GM21825 (cell line): ENCODE measurements around the gene AOC2.
"Not testable (repeated sequence)": the region's sequence is repeated elsewhere in the genome, so short reads cannot be mapped to it uniquely, and the experiment has no call there.

Experiments
- ATAC-seq: cut with Tn5 transposase; IDR thresholded peaks from one replicate; pipeline ENCODE4 v1.9.1; 2021; ENCODE audit warnings: mild to moderate bottlenecking, moderate library complexity; ENCODE audit not compliant: unreplicated experiment

The AOC2 gene

DNA sequence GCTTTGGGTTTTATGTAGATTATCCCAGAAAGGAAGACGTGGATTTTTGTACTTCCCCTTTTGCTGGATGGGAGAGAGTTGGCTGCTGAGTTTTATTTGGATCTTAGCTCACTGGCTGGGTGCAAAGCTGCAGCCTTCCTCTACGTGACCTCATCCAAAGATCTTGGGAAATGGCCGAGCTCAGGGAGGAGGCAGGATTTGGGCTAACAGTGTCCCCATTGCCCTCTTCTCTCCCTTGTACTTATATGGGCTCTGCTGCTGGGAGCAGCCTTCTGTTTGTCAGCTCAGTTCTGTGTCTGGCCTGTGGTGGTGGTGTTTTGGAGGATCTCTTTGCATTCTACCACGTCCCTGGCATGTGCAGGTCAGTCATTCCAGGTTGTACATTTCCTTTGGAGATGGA lies 8.6 kb downstream of the AOC2 start:
- ATAC-seq, result no peak

DNA sequence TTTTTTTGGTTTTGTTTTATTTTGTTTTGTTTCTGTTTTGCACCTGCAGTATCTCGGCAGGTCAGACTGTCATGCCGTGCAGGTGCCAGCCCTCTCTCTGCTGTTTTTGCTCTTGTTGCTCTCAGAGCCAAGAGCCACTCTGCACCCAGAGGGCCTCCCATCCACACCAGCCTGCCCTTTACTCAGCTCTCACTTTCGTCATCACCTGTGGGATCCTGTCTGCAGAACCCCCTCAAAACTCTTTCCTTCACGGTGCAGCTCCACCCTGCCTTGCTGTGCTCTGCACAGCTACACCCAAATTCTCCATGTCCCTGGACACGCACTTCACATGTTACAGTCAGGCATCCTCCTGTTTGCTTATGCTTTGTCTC lies 9.2 kb downstream of the AOC2 start:
- ATAC-seq, result no peak

DNA sequence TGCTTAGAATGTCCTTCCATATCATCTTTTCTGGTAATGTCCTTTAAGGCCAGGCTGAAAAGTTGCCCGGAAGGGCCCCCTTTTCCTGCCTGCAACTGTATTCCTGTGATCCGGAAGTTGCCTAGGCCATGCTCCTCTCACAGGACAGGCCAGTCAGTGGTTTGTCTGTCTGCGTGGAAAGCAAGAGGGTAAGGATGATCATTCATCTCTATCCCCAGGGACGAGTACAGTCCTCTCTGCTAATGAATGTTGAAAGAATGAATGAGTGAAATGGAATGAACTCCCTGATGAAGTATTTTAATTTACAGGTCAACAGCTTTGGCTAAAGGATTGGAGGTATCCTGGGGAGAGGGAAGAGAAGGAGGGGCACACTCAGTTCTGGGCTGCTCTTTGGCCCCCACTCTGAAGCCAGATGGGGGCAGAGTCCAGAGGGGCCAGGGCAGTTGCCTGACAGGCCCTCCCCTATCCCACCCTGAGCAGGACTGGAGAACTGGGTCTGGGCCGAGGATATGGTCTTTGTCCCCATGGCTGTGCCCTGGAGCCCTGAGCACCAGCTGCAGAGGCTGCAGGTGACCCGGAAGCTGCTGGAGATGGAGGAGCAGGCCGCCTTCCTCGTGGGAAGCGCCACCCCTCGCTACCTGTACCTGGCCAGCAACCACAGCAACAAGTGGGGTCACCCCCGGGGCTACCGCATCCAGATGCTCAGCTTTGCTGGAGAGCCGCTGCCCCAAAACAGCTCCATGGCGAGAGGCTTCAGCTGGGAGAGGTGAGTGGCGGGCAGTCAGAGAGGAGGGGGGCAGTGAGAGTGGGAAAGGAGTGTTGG lies 9.8 kb downstream of the AOC2 start:
- ATAC-seq, result no peak

DNA sequence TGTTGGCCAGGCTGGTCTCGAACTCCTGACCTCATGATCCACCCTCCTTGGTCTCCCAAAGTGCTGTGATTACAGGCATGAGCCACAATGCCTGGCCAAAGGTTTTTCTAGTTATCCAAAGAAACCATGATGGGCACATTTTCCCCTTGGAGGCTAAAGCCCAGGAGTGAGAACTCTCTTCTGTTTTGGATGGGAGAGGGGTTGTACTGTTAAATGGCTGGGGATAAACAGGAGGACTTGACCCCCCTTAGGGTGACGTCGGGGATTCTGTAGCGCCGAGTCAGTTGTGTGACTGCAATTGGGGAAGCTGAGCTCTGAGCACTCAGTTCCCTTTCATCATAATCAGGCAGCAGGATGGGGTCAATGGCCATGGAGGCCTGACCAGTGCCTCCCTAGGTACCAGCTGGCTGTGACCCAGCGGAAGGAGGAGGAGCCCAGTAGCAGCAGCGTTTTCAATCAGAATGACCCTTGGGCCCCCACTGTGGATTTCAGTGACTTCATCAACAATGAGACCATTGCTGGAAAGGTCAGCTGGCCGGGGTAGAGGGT lies 10.7 kb downstream of the AOC2 start:
- no peak for ATAC-seq

DNA sequence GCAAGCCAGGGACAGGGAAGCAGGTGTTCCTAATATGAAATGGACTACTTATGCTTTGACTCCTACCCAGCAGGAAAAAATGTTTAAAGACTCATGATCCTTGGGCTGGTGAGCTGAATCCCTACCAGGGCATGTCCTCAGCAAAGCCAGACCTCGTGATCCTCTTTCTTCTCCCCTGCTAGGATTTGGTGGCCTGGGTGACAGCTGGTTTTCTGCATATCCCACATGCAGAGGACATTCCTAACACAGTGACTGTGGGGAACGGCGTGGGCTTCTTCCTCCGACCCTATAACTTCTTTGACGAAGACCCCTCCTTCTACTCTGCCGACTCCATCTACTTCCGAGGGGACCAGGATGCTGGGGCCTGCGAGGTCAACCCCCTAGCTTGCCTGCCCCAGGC lies 11.7 kb downstream of the AOC2 start:
- ATAC-seq, result not testable (repeated sequence)

DNA sequence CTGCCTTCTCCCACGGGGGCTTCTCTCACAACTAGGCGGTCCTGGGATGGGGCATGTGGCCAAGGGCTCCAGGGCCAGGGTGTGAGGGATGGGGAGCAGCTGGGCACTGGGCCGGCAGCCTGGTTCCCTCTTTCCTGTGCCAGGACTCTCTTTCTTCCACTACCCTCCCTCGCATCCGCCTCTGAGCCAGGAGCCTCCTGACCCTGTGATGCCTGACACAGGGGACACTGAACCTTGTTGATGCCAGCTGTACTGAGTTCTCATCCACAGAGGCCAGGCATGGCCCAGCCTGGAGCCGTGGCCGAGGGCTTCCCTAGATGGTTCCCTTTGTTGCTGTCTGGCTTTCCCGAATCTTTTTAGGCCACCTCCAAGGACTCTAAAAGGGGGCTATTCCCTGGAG lies 12.1 kb downstream of the AOC2 start:
- not testable (repeated sequence) for ATAC-seq

DNA sequence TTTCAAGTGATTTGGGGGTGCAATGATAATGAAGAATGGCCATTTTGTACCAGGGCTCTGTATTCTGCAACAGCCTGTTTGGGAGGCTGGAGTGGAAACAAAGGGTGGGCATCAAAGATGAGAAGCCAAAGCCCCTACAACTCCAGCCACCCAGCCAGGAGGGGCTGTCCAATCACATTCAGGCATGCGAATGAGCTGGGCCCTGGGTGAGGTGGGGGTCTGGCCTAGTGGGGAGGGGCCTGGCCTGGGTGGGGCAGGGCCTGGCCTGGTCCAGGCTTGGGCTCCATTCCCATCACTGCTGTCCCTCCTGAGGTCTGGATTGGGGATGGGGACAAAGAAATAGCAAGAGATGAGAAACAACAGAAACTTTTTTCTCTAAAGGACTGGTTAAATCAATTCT lies 13.0 kb downstream of the AOC2 start:
- ATAC-seq, result no peak

DNA sequence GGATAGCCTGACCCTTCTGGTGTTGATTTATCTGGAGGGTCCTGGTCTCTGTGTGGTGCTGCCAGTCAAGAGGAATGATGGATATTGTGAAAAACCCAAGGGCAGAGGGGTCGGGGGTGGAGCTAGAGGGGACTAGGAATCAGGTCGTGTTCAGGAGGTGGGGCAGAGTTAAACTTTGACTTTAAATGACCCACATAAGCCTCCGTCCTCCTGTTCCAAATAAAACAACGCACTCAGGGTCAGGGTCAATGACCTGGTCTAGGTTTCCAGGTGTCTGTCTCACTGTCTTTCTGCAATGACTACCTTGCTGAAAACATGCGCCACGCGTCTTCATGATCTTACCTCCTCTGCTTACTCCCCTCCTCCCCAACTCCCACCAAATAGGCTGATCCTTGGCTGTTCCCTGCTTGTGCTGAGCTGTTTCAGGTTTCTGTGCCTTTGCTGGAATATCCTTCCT lies 21.3 kb downstream of the AOC2 start:
- ATAC-seq, result no peak

DNA sequence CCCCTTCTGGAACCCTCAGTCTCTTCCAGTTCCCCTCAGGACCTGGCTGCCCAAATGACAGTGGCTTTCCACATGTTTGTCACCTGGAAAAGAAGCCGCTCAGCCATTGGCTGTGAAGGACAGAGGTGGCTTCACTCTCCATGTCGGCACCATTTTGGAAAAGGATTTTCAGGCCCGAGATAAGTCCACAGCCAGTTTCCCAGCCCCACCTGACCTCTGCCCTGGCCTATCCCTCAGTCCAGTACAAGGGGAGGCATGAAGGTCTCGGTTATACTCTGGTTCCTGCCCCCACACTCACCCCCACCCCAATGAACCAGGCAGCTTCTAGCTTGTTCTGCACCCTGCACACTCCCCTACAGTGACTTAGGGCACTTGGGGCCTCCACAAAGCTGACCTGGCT lies 21.8 kb downstream of the AOC2 start:
- ATAC-seq, result no peak

DNA sequence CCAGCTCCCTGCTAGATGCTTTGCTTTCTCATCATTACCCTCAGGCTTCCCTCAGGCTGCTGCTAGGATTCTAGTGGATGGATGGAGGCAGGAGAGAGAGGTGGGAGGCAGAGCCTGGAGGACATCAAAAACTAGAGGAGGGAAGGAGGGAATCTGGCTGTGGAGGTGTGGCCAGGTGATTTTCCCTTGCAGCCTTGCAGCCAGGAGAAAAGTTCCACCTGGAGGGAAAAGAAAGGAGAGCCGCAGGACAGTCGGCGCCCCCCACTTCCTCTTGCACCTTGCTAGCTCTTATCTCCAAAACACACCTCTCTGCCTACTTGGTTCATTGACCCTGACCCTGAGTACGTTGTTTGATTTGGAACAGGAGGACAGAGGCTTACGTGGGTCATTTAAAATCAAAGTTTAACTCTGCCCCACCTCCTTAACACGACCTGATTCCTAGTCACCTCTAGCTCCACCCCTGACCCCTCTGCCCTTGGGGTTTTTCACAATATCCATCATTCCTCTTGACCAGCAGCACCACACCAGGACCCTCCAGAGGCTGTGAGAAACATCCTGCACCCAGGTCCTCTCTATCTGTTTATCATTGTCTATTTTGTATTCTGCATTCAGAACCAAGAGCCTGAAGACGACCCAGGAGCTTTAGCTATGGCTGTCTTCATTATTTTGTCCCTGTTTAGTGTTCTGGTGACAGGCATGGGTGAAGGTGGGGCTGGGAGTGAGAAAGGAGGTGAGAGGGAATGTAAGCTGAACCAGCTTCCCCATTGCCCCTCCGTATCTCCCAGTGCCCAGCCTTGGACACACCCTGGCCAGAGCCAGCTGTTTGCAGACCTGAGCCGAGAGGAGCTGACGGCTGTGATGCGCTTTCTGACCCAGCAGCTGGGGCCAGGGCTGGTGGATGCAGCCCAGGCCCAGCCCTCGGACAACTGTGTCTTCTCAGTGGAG lies 22.5 kb downstream of the AOC2 start:
- no peak for ATAC-seq

DNA sequence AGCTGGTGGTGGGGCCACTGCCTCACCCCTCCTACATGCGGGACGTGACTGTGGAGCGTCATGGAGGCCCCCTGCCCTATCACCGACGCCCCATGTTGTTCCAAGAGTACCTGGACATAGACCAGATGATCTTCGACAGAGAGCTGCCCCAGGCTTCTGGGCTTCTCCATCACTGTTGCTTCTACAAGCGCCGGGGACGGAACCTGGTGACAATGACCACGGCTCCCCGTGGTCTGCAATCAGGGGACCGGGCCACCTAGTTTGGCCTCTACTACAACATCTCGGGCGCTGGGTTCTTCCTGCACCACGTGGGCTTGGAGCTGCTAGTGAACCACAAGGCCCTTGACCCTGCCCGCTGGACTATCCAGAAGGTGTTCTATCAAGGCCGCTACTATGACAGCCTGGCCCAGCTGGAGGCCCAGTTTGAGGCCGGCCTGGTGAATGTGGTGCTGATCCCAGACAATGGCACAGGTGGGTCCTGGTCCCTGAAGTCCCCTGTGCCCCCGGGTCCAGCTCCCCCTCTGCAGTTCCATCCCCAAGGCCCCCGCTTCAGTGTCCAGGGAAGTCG lies 23.4 kb downstream of the AOC2 start:
- ATAC-seq, result not testable (repeated sequence)

DNA sequence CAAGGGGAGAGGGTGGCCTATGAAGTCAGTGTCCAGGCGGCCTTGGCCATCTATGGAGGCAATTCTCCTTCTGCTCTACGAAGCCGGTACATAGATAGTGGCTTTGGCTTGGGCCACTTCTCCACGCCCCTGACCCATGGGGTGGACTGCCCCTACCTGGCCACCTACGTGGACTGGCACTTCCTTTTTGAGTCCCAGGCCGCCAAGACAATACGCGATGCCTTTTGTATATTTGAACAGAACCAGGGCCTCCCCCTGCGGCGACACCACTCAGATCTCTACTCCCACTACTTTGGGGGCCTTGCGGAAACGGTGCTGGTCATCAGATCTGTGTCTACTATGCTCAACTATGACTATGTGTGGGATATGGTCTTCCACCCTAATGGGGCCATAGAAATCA lies 24.0 kb downstream of the AOC2 start:
- ATAC-seq, result no peak

DNA sequence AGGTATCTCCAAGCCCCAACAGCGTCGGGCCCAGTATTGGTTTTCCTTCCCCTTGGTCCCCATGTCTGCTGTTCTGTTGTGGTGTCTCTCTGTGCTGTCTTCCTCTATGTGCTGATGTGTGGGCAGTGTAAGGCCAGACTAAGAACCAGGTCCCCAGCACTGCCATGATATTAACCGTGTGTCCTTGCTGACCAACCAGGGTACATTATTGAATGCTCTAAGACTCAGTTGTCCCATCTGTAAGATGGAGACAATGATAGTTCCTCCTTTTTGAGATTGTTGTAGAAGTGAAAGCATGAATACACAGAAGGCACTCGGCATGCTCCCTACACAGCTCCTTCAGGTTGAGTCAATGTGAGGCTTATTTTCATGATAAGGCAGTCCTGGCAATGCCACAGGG lies 27.3 kb downstream of the AOC2 start:
- no peak for ATAC-seq

DNA sequence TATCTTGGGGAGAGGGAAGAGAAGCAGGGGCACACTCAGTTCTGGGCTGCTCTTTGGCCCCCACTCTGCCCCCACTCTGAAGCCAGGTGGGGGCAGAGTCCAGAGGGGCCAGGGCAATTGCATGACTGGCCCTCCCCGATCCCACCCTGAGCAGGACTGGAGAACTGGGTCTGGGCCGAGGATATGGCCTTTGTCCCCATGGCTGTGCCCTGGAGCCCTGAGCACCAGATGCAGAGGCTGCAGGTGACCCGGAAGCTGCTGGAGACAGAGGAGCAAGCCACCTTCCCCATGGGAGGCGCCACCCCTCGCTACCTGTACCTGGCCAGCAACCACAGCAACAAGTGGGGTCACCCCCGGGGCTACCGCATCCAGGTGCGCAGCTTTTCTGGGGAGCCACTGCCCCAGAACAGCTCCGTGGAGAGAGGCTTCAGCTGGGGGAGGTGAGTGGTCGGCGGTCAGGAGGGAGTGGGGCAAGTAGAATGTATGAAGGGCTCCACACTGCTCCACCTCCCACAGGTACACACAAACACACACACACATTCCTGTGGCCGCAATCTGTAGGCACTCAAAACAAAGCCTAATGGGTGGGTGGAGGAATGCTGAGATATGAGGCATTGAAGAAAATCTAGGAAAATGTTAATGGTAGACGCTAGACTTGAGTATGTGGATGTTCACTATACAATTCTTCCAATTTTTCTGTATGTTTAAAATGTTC lies 28.0 kb downstream of the AOC2 start:
- ATAC-seq, result no peak

DNA sequence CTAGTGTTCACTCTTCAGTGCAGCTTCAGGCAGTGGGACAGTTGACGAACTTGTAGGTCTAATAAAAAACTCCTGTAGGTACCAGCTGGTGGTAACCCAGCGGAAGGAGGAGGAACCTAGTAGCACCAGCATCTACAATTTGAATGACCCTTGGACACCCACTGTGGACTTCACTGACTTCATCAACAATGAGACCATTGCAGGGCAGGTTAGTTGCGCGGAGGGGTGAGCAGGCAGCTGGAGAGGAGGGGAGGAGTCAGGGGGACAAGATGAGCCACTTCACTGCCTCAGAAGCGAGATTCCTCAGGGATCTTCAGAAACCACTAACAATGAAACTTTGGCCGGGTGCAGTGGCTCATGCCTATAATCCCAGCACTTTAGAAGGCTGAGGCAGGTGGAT lies 28.9 kb downstream of the AOC2 start:
- no peak for ATAC-seq

DNA sequence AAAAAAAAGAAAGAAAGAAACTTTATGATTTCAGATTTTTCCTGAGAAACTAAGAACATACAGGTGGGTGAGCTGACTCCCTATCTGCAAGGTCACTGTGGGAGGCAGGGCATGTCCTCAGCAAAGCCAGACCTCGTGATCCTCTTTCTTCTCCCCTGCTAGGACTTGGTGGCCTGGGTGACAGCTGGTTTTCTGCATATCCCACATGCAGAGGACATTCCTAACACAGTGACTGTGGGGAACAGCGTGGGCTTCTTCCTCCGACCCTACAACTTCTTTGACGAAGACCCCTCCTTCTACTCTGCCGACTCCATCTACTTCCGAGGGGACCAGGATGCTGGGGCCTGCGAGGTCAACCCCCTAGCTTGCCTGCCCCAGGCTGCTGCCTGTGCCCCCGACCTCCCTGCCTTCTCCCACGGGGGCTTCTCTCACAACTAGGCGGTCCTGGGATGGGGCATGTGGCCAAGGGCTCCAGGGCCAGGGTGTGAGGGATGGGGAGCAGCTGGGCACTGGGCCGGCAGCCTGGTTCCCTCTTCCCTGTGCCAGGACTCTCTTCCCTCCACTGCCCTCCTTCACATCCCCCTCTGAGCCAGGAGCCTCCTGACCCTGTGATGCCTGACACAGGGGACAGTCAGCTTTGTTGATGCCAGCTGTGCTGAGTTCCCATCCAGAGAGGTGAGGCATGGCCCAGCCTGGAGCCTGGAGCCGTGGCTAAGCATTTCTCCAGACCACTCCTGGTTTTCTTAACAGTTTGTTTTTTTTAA lies 29.7 kb downstream of the AOC2 start:
- not testable (repeated sequence) for ATAC-seq

DNA sequence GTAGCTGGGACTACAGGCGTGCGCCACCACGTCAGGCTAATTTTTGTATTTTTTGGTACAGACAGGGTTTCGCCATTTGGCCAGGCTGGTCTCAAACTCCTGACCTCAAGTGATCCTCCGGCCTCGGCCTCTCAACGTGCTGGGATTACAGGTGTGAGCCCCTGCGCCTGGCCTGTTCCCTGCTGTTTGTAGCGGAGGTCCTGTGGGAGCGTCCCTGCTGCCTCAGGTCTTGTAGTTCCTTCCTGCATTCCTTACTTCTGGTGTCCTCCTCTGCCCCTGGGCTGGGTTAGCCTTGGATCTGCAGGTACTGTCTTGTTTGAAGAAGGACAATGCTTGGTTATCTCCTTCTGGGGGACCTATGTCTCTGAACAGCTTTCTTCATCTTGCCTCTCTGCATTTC lies 32.7 kb downstream of the AOC2 start:
- ATAC-seq, result no peak

DNA sequence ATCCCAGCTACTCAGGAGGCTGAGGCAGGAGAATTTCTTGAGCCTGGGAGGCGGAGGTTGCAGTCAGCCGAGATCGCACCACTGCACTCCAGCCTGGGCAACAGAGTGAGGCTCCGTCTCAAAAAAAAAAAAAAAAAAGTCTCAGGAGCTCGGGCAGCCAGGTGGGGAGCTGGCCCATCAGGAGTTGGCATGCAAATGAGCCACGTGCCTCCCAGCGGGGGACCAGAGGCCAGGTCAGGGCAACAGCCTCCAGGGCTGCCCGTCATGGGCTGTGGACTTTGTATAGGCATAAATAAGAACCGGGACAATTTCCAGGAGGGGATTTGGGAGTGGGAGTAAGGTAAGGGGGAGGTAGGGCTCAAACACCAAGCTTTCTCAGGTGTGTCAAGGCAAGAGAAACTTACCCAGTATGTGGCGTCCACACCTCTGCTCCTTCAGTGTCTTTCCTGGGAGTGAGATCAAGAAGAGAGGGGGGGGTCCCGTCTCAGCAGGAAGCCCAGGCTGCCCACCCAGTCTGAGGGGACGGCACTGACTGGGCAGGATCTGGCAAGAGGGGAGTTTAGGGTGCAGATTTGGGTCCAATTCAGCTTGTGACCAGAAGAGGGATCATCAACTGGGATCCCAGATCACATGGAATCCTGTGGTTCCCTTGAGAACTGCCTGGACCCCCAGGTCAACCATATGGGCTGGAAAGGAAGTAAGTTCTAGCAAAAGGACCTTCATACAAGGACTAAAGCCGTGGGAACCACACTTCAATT lies 33.9 kb downstream of the AOC2 start:
- ATAC-seq, result no peak

DNA sequence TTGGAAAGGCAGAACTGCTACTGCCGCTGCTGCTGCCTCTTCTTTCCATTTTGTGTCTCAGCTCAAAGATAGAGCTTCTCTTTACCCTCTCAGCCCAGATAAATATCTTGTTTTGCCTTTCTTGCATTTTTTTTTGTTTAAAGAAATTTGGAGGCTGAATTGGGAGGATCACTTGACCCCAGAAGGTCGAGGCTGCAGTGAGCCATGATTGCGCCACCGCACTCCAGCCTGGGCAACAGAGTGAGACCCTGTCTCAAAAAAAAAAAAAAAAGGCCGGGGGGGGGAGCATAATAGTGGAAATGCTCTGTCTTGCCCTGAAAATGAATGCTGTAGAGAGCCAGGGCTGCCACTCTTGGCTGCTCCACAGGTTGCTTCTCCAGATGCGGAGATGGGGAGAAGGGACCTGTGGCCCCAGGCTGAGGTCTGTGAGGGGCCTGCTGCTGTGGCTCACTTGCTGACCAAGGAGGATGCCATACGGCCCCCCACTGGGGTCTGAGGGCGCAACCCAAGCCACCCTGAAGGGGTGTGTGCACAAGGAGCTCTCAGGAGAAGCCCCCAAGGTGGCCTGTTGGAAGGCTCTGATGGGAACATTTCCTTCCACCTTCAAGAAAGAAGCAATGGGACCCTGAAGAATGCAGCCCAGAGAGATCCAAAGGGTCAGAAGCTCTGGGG lies 34.7 kb downstream of the AOC2 start:
- no peak for ATAC-seq
